Measurements from ENCODE around the gene GALNT2.

Gene GALNT2

GRCh38 chr1:230156536-230156935 lies 89.5 kb downstream of the GALNT2 start:
- in situ Hi-C loops (cut with HindIII; ENCODE audit: low sequenced_read_pairs), result no loop called here

- in situ Hi-C loops (cut with HindIII; ENCODE audit: low sequenced_read_pairs), result no loop called here
Measured at GRCh38 chr1:230157420-230158390, 90.7 kb downstream of the GALNT2 start.

GRCh38 chr1:230158415-230159291 lies 91.6 kb downstream of the GALNT2 start:
- in situ Hi-C loops (cut with HindIII; ENCODE audit: low sequenced_read_pairs), result no loop called here

GRCh38 chr1:230159580-230159979 lies 92.5 kb downstream of the GALNT2 start:
- in situ Hi-C loops (cut with HindIII; ENCODE audit: low sequenced_read_pairs), result no loop called here

- in situ Hi-C loops (cut with HindIII; ENCODE audit: low sequenced_read_pairs), result no loop called here
Measured at GRCh38 chr1:230160957-230161771, 94.1 kb downstream of the GALNT2 start.

GRCh38 chr1:230163205-230163604 lies 96.2 kb downstream of the GALNT2 start:
- in situ Hi-C loops (cut with HindIII; ENCODE audit: low sequenced_read_pairs), result no loop called here

- in situ Hi-C loops (cut with HindIII; ENCODE audit: low sequenced_read_pairs), result no loop called here
Measured at GRCh38 chr1:230163719-230164118, 96.7 kb downstream of the GALNT2 start.

GRCh38 chr1:230165536-230165935 lies 98.5 kb downstream of the GALNT2 start:
- in situ Hi-C loops (cut with HindIII; ENCODE audit: low sequenced_read_pairs), result no loop called here

GRCh38 chr1:230166366-230167132 lies 99.5 kb downstream of the GALNT2 start:
- in situ Hi-C loops (cut with HindIII; ENCODE audit: low sequenced_read_pairs), result no loop called here

GRCh38 chr1:230167419-230167852 lies 100.4 kb downstream of the GALNT2 start:
- in situ Hi-C loops (cut with HindIII; ENCODE audit: low sequenced_read_pairs), result no loop called here

- in situ Hi-C loops (cut with HindIII; ENCODE audit: low sequenced_read_pairs), result no loop called here
Measured at GRCh38 chr1:230169454-230170152, 102.6 kb downstream of the GALNT2 start.

GRCh38 chr1:230170153-230170547 lies 103.1 kb downstream of the GALNT2 start:
- in situ Hi-C loops (cut with HindIII; ENCODE audit: low sequenced_read_pairs), result no loop called here

- in situ Hi-C loops (cut with HindIII; ENCODE audit: low sequenced_read_pairs), result no loop called here
Measured at GRCh38 chr1:230170622-230171021, 103.6 kb downstream of the GALNT2 start.

GRCh38 chr1:230171356-230172015 lies 104.4 kb downstream of the GALNT2 start:
- in situ Hi-C loops (cut with HindIII; ENCODE audit: low sequenced_read_pairs), result no loop called here

- in situ Hi-C loops (cut with HindIII; ENCODE audit: low sequenced_read_pairs), result no loop called here
Measured at GRCh38 chr1:230172016-230172537, 105.0 kb downstream of the GALNT2 start.

GRCh38 chr1:230173187-230173975 lies 106.3 kb downstream of the GALNT2 start:
- in situ Hi-C loops (cut with HindIII; ENCODE audit: low sequenced_read_pairs), result no loop called here

- in situ Hi-C loops (cut with HindIII; ENCODE audit: low sequenced_read_pairs), result no loop called here
Measured at GRCh38 chr1:230174041-230174440, 107.0 kb downstream of the GALNT2 start.

Data from endothelial cell of hepatic sinusoid (primary cell).